ENCODE data around the gene PRODH2.

Gene PRODH2

GRCh38 chr19:35757231-35757748 lies 55.4 kb downstream of the PRODH2 start:
- peak; percentile 97 for DNase-seq

GRCh38 chr19:35756377-35757230 lies 56.0 kb downstream of the PRODH2 start, which contains the start of gene HSPB6:
Gene HSPB6, minus strand, starts transcription at chr19:35757029. Its CDS starts 21 bp downstream, at chr19:35757008.
- DNase-seq = peak; percentile 73

GRCh38 chr19:35755550-35756376 lies 56.9 kb downstream of the PRODH2 start:
- DNase-seq = peak; percentile 65

GRCh38 chr19:35755131-35755549 lies 57.5 kb downstream of the PRODH2 start:
- DNase-seq = no peak

- DNase-seq = no peak
Observed at GRCh38 chr19:35754370-35755130, 58.1 kb downstream of the PRODH2 start.

- DNase-seq = no peak
Observed at GRCh38 chr19:35753634-35754369, 58.8 kb downstream of the PRODH2 start.

- DNase-seq = no peak
Observed at GRCh38 chr19:35752746-35753350, 59.8 kb downstream of the PRODH2 start.

GRCh38 chr19:35751839-35752745 lies 60.6 kb downstream of the PRODH2 start:
- no peak for DNase-seq

- DNase-seq = no peak
Observed at GRCh38 chr19:35750167-35750566, 62.5 kb downstream of the PRODH2 start.
